Endodermal cell (in vitro differentiated cells): Measurements from ENCODE around the gene DIP2B. TPM values are rescaled to one million over a fixed set of nuclear protein-coding genes. Genes with fewer than 3 reads are reported as not detected.

ENCODE experiments used
- DNase-seq: peaks from one replicate; pipeline ENCODE4 v3.0.0-alpha.2; 2017
- H3K27ac ChIP-seq: 2 replicates; pipeline ENCODE4 v1.5.1; 2013; ENCODE audit warnings: mild to moderate bottlenecking, low read depth, low read length, moderate library complexity
- H3K27me3 ChIP-seq: 2 replicates; pipeline ENCODE4 v1.6.1; 2013; ENCODE audit warnings: mild to moderate bottlenecking, low read length, moderate library complexity; ENCODE audit not compliant: insufficient read depth, control insufficient read depth, poor library complexity, severe bottlenecking
- H3K36me3 ChIP-seq: 2 replicates; pipeline ENCODE4 v1.7.0; 2013; ENCODE audit warnings: mild to moderate bottlenecking, low read length, moderate library complexity; ENCODE audit not compliant: control insufficient read depth, insufficient read depth
- H3K4me1 ChIP-seq: one replicate; pipeline ENCODE4 v1.7.0; 2013; ENCODE audit warnings: low read length; ENCODE audit not compliant: control insufficient read depth, insufficient read depth
- H3K4me3 ChIP-seq: 2 replicates; pipeline ENCODE4 v1.5.1; 2013; ENCODE audit warnings: mild to moderate bottlenecking, low read length, moderate library complexity
- H3K9ac ChIP-seq: 2 replicates; pipeline ENCODE4 v1.6.1; 2013; ENCODE audit warnings: mild to moderate bottlenecking, low read length, moderate library complexity; ENCODE audit not compliant: poor library complexity, severe bottlenecking; ENCODE audit errors: extremely low read depth
- H3K9me3 ChIP-seq: 2 replicates; pipeline ENCODE4 v1.6.1; 2013; ENCODE audit warnings: mild to moderate bottlenecking, low read length, moderate library complexity; ENCODE audit not compliant: control insufficient read depth
- H3K27ac Mint-ChIP-seq: 2 replicates; pipeline ENCODE4 v1.8.0; 2020; ENCODE audit warnings: mixed read lengths
- H3K27me3 Mint-ChIP-seq: 2 replicates; pipeline ENCODE4 v1.8.0; 2021; ENCODE audit warnings: mild to moderate bottlenecking, mixed read lengths; ENCODE audit not compliant: insufficient read depth
- H3K36me3 Mint-ChIP-seq: 2 replicates; pipeline ENCODE4 v1.8.0; 2020; ENCODE audit warnings: low read depth, mixed read lengths
- H3K4me1 Mint-ChIP-seq: 2 replicates; pipeline ENCODE4 v1.8.0; 2020; ENCODE audit warnings: mixed read lengths
- H3K4me3 Mint-ChIP-seq: 2 replicates; pipeline ENCODE4 v1.8.0; 2020; ENCODE audit warnings: mild to moderate bottlenecking, moderate library complexity, mixed read lengths
- H3K9me3 Mint-ChIP-seq: 2 replicates; pipeline ENCODE4 v1.8.0; 2020; ENCODE audit warnings: mild to moderate bottlenecking, mixed read lengths
- WGBS, 2 experiments: methylation state at CpG; one replicate each; pipeline versions ENCODE4 v1.1.5 to v1.1.7; 2013; ENCODE audit warnings: missing lambda C conversion rate in 2 of 2, mixed read lengths in 1 of 2; ENCODE audit not compliant: insufficient coverage in 1 of 2, insufficient read length in 1 of 2; 5-methylcytosine and 5-hydroxymethylcytosine counted together
- total RNA-seq, 2 donors: library from RNA; stranded (reverse); fragmentation: NEBNext Ultra II Directional in 1 of 2; extraction: Animal tissue kit (Norgen Biotek cat#: 25700) in 1 of 2; gene quantifications; 2 replicates in 1 of 2; 3 replicates in 1 of 2; pipeline ENCODE4 v1.2.1, GENCODE V29; 2021
- TF ChIP-seq, protein P1 (sequence below): fragments of 200-600 bp; sonication (generic); conservative IDR thresholded peaks from 2 replicates; pipeline ENCODE4 v1.5.0; 2021; ENCODE audit warnings: antibody characterized with exemption, mild to moderate bottlenecking

DIP2B gene
- total RNA-seq, 2 donors from 2014 or later: 20.6 to 21.3 TPM

DNA sequence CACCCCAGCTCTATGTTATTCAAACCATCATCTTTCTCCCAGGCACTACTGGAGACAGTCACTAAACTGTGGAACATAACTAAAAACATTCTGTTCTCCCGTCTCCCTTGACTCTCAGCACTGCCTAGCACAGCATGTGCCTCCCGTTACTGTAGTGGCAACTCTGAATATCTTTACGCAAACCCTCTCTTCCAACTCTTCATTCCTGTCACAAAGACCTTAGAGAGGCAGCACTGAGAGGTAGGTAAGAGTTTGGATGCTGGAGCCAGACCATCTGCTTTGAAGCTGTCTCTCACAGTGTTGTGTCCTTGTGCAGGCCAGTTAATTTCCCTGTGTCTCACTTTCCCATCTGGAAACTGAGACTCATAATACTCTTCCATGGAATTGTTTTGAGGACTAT lies 108.1 kb downstream of the DIP2B start:
- no peaks in the 10 kb centered on the region for H3K27me3 Mint-ChIP-seq
- H3K9me3 Mint-ChIP-seq: no peaks in the 10 kb centered on the region
- Histone ChIP-seq H3K4me3 (no peak overlapping the region), H3K36me3 (no peaks in the 10 kb centered on the region), H3K4me1 (peaks cover 8% of the 10 kb centered on the region), H3K27ac (no peak overlapping the region), H3K9me3 (no peaks in the 10 kb centered on the region), H3K27me3 (no peaks in the 10 kb centered on the region), H3K9ac (no peak overlapping the region)
- 90 to 97% methylated on average over 1 to 3 of the region's 3 CpGs for WGBS, 2 experiments
- TF ChIP-seq, protein P1, sequence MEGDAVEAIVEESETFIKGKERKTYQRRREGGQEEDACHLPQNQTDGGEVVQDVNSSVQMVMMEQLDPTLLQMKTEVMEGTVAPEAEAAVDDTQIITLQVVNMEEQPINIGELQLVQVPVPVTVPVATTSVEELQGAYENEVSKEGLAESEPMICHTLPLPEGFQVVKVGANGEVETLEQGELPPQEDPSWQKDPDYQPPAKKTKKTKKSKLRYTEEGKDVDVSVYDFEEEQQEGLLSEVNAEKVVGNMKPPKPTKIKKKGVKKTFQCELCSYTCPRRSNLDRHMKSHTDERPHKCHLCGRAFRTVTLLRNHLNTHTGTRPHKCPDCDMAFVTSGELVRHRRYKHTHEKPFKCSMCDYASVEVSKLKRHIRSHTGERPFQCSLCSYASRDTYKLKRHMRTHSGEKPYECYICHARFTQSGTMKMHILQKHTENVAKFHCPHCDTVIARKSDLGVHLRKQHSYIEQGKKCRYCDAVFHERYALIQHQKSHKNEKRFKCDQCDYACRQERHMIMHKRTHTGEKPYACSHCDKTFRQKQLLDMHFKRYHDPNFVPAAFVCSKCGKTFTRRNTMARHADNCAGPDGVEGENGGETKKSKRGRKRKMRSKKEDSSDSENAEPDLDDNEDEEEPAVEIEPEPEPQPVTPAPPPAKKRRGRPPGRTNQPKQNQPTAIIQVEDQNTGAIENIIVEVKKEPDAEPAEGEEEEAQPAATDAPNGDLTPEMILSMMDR: no peak
- no peaks in the 10 kb centered on the region for H3K36me3 Mint-ChIP-seq
- H3K4me3 Mint-ChIP-seq: no peak overlapping the region
- no peak overlapping the region for H3K27ac Mint-ChIP-seq
- no peak for DNase-seq
- H3K4me1 Mint-ChIP-seq: peaks cover 27% of the 10 kb centered on the region

DNA sequence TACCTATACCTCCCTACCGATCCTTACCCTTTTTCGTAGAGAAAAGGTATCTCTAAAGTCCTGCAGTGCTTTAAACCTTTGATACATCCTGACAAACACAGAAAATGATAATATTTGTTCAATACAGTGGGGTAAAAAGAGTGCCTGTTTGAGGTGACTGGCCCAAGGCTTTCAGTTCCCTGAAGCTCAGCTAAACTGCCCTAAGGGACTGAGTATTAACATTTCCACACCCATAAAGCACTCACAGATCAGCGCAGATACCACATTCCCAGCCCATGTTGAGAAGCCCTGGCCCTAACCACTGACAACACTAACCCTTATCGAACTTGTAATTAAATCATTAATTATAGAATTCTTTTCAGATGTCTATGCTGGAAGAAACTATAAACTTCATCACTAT lies 108.7 kb downstream of the DIP2B start:
- H3K4me1 Mint-ChIP-seq: peaks cover 27% of the 10 kb centered on the region
- H3K27ac Mint-ChIP-seq: no peak overlapping the region
- H3K4me1 ChIP-seq: peaks cover 8% of the 10 kb centered on the region
- TF ChIP-seq, protein P1: no peak
- no peaks in the 10 kb centered on the region for H3K27me3 Mint-ChIP-seq
- H3K9ac ChIP-seq: peak overlapping the region; percentile 49
- no peak overlapping the region for H3K4me3 Mint-ChIP-seq
- H3K4me3 ChIP-seq: no peak overlapping the region
- H3K9me3 Mint-ChIP-seq: no peaks in the 10 kb centered on the region
- H3K36me3 Mint-ChIP-seq: no peaks in the 10 kb centered on the region
- no peaks in the 10 kb centered on the region for H3K9me3 ChIP-seq
- H3K27me3 ChIP-seq: no peaks in the 10 kb centered on the region
- H3K27ac ChIP-seq: no peak overlapping the region
- no peaks in the 10 kb centered on the region for H3K36me3 ChIP-seq
- no peak for DNase-seq
- 73 to 100% methylated on average over 2 to 3 of the region's 4 CpGs for WGBS, 2 experiments

DNA sequence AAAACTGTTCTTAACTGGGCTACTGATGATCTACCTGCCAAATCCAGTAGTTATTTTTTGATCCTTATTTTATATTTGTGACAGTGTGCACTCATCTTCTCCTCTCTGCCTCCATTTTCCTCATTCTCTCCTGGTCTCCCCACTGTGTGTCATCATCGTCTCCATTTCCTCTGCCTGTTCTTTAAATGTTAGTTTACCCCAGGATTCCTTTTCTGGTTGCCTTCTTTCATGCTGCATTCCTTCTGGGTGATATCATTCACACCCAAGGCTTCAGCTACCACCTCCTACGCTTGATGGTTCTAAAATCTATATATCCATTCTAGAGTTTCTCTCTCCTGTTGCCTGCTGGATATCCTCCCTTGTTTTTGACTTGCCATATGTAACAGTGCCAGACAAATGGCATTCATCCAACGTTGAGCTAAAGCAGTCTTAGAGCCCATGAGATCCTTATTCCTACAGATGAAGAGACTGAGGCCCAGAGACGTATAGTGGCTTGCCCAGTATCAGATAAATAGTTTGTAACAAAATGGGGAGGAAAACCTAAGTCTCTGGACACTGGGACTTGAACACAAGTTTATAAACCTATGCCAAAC lies 109.5 kb downstream of the DIP2B start:
- TF ChIP-seq, protein P1: no peak
- Mint-ChIP-seq H3K36me3 (no peaks in the 10 kb centered on the region), H3K4me1 (peaks cover 32% of the 10 kb centered on the region), H3K9me3 (no peaks in the 10 kb centered on the region), H3K27me3 (no peaks in the 10 kb centered on the region), H3K4me3 (no peak overlapping the region), H3K27ac (no peak overlapping the region)
- peak; percentile 76 for DNase-seq
- Histone ChIP-seq H3K4me3 (no peak overlapping the region), H3K27me3 (no peaks in the 10 kb centered on the region), H3K27ac (peak overlapping the region; percentile 12), H3K36me3 (no peaks in the 10 kb centered on the region), H3K9ac (peak overlapping the region; percentile 49), H3K9me3 (no peaks in the 10 kb centered on the region), H3K4me1 (peaks cover 12% of the 10 kb centered on the region)
- 39 to 49% methylated on average over 2 to 4 of the region's 4 CpGs for WGBS, 2 experiments
